GM12864 (cell line): Measurements from ENCODE around the gene EGFR.

Experiments used
- DNase-seq: peaks from one replicate; pipeline ENCODE4 v3.0.0-alpha.2; 2011; ENCODE audit warnings: low read depth
- H3K4me3 ChIP-seq: 2 replicates; pipeline ENCODE4 v1.5.1; 2011; ENCODE audit warnings: mild to moderate bottlenecking, low read depth, low read length, control low read depth
- CTCF ChIP-seq: IDR thresholded peaks from 2 replicates; pipeline ENCODE4 v1.5.1; 2011; ENCODE audit warnings: low read depth, mild to moderate bottlenecking, moderate library complexity, low read length, control low read depth, inconsistent platforms; ENCODE audit errors: missing control alignments

EGFR gene

GRCh38 chr7:55036950-55037736 is 18.3 kb downstream of the EGFR start:
- TF ChIP-seq CTCF: no peak
- H3K4me3 ChIP-seq: no peak overlapping the region
- no peak for DNase-seq

- H3K4me3 ChIP-seq: no peak overlapping the region
- DNase-seq: no peak
- TF ChIP-seq CTCF: no peak
These were observed 25.0 kb downstream of the EGFR start for GRCh38 chr7:55043691-55044370.

GRCh38 chr7:55044371-55044717 is 25.5 kb downstream of the EGFR start:
- TF ChIP-seq CTCF: no peak
- H3K4me3 ChIP-seq: no peak overlapping the region
- no peak for DNase-seq

- H3K4me3 ChIP-seq: no peak overlapping the region
- no peak for TF ChIP-seq CTCF
- DNase-seq: no peak
These were observed 26.0 kb downstream of the EGFR start for GRCh38 chr7:55044791-55045190.

- TF ChIP-seq CTCF: no peak
- H3K4me3 ChIP-seq: no peak overlapping the region
- DNase-seq: no peak
These were observed 27.9 kb downstream of the EGFR start for GRCh38 chr7:55046582-55047342.

GRCh38 chr7:55048221-55048859 is 29.5 kb downstream of the EGFR start:
- no peak for DNase-seq
- H3K4me3 ChIP-seq: no peak overlapping the region
- TF ChIP-seq CTCF: no peak
